Adrenal gland (tissue), 5 donors: Measurements from ENCODE around the gene FKTN.

ENCODE experiments used
- POLR2A ChIP-seq, 2 donors: fragments of 450-650 bp; IDR thresholded peaks; one replicate each; pipeline ENCODE4 v1.6.1; 2017; ENCODE audit warnings: antibody characterized with exemption in 2 of 2, mild to moderate bottlenecking in 2 of 2, moderate library complexity in 1 of 2
- TF ChIP-seq, protein P1 (sequence below), 6 experiments: fragments of 450-650 bp in 4 of 6; fragments of 200-600 bp in 2 of 6; sonication (generic) in 1 of 6; IDR thresholded peaks; 1 replicate in 5 of 6; 2 replicates in 1 of 6; pipeline versions ENCODE4 v1.5.1 to v1.8.0; 2016 to 2021; ENCODE audit warnings: antibody characterized with exemption in 6 of 6, mild to moderate bottlenecking in 2 of 6, moderate library complexity in 1 of 6
- donor health status: DM: no; HTN: no; CAD: no.

DNA sequence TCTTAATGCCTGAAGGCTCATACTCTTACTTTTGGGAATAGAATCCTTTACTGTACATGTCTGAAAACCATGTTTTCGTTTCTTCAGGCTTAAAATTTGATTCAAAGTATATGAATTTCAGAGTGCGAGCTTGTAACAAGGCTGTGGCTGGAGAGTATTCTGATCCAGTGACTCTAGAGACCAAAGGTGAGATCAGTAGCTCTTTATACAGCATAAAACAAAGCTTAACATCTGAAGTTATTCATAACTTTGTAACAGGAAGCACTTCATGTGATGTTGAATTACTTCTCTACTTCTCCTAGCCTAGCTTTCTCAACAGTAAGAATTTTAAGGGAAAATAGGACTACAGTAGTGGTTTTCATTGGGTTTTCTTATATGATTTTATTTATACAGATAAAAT lies 49.4 kb upstream of the FKTN start:
- TF ChIP-seq, protein P1, sequence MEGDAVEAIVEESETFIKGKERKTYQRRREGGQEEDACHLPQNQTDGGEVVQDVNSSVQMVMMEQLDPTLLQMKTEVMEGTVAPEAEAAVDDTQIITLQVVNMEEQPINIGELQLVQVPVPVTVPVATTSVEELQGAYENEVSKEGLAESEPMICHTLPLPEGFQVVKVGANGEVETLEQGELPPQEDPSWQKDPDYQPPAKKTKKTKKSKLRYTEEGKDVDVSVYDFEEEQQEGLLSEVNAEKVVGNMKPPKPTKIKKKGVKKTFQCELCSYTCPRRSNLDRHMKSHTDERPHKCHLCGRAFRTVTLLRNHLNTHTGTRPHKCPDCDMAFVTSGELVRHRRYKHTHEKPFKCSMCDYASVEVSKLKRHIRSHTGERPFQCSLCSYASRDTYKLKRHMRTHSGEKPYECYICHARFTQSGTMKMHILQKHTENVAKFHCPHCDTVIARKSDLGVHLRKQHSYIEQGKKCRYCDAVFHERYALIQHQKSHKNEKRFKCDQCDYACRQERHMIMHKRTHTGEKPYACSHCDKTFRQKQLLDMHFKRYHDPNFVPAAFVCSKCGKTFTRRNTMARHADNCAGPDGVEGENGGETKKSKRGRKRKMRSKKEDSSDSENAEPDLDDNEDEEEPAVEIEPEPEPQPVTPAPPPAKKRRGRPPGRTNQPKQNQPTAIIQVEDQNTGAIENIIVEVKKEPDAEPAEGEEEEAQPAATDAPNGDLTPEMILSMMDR (IDR thresholded peaks at IDR 0.05), result no peak
- no peak for TF ChIP-seq POLR2A (IDR thresholded peaks at IDR 0.05)
